DMS114 treated with DMSO at 0.1 percent for 48 hours (cell line): ENCODE results near the gene LGR6.

ENCODE experiments used
- DNase-seq: peaks from one replicate; lab custom pipeline; 2025; ENCODE audit not compliant: unreplicated experiment; lab: John Stamatoyannopoulos, UW

Gene LGR6

GRCh38 chr1:202197653-202198365, 4.2 kb downstream of the LGR6 start:
- DNase-seq: no peak

GRCh38 chr1:202198366-202198724, 4.7 kb downstream of the LGR6 start:
- DNase-seq: no peak

- DNase-seq: no peak
These were observed 5.7 kb downstream of the LGR6 start for GRCh38 chr1:202199040-202199889.

DNA sequence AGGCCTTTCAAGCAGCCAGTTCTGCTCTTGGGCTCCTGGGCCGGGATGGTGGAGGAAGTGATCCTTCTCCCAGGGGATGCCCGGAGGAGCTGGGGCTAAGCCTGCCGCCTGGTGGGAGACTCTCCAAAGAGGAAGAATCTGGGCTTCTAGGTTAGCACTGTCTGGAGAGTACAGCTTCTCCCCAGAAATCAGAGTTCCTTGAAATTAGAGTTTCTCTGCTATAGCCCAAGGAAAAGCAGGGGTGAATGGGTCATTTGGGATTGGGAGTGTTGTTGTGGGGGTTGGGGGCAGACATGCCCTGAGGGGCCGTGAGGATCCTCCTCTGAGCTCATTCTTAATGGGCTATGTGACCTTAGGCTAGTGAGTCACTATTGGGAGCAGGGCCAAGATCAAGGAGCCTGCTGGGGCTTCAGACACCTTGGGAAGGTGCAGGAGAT, 6.5 kb downstream of the LGR6 start:
- no peak for DNase-seq

- DNase-seq: no peak
These were observed 7.1 kb downstream of the LGR6 start for GRCh38 chr1:202200669-202201068.

DNA sequence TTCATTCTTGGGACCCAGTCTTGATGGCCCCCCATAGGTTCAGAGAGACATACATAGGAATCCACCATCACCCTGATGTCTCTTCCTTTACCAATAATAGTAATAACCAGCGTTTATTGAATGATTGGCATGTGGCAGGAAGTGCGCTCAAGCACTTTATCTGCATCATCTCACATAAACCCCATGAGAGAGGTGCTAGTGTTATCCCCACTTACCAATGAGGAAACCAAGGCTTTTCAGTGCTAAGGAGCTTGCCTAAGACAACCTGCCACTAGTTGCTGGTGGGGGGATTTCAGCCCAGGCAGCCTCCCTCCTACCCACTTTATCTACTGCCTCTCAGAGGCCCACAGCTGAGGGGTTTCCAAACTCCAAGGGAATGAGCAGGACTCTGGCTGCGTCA, 7.7 kb downstream of the LGR6 start:
- no peak for DNase-seq

- DNase-seq: no peak
These were observed 8.4 kb downstream of the LGR6 start for GRCh38 chr1:202201971-202202370.

GRCh38 chr1:202202500-202203168, 9.0 kb downstream of the LGR6 start:
- DNase-seq: no peak

DNA sequence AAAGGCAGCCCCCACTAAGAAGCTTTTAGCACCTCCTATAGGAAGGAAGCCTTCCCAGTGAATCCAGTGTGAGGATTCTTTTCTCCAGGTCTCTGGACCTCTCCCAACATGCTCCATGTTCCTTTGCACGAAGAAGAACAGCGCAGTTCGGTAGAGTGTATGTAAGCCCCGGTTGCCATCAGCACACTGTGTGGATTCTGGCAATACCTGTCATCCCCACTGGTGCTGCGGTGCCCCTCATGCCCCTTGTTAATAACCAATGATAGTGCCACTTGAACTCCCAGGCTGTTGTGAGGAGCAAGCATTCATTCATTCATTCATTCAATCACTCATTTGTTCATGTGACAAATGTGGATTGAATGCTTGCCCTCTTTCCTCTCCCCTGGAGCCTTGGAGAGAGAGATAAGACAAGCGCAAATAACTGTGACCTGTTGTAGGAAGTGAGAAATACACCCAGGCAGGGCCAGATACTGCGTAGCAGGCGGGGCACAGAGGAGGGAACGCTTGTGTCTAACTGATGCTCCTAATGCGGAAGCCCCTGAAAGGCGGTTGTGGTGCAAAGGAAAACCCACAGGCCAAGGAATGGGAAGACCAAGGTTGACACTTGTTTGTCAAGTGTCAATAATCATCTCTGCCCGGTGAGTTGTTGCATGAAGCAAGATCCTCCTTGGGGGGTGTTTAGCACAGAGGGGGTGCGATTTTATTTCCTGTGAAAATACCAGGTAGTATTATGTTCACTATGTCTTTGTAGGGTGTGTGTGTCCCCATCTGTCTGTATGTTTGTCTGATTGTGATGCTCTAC, 9.8 kb downstream of the LGR6 start:
- no peak for DNase-seq

DNA sequence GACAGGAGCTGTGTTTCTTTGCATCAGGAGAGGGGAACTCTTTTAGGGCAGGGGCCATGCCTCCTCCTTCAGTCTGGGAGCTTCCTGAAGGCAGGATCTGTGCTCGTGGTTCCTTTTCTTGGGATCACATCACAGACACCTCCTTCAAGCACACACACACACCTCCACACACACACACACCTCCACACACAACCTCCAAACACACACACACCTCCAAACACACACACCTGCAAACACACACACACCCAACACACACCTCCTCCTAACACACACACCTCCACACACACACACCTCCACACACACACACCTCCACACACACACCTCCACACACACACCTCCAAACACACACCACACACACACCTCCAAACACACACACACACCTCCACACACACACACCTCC, 10.5 kb downstream of the LGR6 start:
- no peak for DNase-seq

GRCh38 chr1:202205523-202206190, 12.1 kb downstream of the LGR6 start:
- no peak for DNase-seq

- DNase-seq: no peak
These were observed 13.7 kb downstream of the LGR6 start for GRCh38 chr1:202207292-202207691.

GRCh38 chr1:202208351-202208857, 14.8 kb downstream of the LGR6 start:
- no peak for DNase-seq

DNA sequence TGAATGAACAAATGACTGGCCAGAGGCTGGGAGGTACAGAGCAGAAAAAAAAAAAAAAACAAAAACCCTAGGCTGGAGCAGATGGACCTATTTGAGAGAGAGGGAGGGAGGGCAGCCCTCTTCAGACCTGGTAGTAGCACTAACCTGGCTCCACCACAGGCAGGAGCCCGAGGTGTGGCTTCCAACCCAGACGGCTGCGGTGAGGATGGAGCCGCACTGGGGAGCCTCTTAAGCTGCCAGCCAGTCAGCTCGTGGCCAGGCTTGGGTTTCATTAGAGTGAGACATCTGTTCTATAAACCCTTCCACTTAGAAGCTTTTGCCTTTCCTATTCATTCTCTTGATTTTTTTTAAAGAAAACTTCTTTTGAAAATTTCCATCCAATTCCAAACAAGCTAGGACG, 16.8 kb downstream of the LGR6 start:
- DNase-seq: no peak

- DNase-seq: no peak
These were observed 17.4 kb downstream of the LGR6 start for GRCh38 chr1:202210969-202211368.

GRCh38 chr1:202212787-202213186, 19.2 kb downstream of the LGR6 start:
- DNase-seq: no peak

DNA sequence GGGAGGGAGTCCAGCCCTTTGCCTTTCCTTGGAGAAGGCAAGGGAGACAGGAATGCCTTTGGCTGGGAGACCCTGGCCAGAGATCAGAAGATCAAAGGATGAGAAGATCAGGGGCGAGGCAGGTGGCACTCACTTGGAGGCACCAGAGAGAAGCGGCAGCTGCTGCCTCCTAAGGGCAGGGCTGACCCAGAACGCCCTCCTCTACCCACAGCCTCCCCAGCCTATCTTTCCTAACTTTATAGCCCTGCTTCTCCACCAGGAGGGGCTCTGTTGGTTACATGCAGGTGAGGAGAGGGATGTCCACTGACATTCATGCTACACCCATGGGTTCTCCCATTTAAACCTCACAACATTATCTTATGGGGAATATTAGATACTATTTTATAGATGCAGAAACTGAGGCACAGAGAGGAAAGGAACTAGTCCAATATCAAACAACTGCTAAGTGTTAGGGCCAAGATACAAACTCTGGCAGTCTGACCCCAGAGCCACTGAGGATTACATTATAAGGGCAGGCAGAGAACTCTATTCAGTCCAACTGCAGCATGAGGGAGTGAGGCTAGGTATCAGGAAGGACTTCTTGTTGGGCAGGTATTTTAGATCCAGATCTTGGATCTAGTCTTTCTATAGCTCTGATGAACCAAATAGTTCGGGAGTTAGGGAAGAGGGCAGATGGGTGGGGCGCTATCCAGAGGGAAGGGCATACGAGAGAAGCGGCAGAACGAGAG, 19.9 kb downstream of the LGR6 start:
- DNase-seq: no peak

GRCh38 chr1:202214089-202214843, 20.7 kb downstream of the LGR6 start:
- DNase-seq: no peak
